IMR-90 (cell line): Measurements from ENCODE around the gene DOCK2.

Source experiments
- CEBPB ChIP-seq: IDR thresholded peaks from 2 replicates; pipeline ENCODE4 v1.6.1; 2012; ENCODE audit warnings: low read depth, low read length, improper control_type of control experiment
- CHD1 ChIP-seq: IDR thresholded peaks from 2 replicates; pipeline ENCODE4 v1.6.1; 2012; ENCODE audit warnings: low read depth, low read length, improper control_type of control experiment
- MAFK ChIP-seq: IDR thresholded peaks from 2 replicates; pipeline ENCODE4 v1.6.1; 2012; ENCODE audit warnings: low read depth, low read length, improper control_type of control experiment
- MXI1 ChIP-seq: IDR thresholded peaks from 2 replicates; pipeline ENCODE4 v1.6.1; 2012; ENCODE audit warnings: low read depth, mild to moderate bottlenecking, low read length, moderate library complexity, borderline replicate concordance
- NFE2L2 ChIP-seq: fragments of 150-350 bp; IDR thresholded peaks from 2 replicates; pipeline ENCODE4 v1.6.1; 2016; ENCODE audit warnings: low read depth, mild to moderate bottlenecking, low read length
- POLR2A ChIP-seq: IDR thresholded peaks from 2 replicates; pipeline ENCODE4 v1.6.1; 2012; ENCODE audit warnings: mild to moderate bottlenecking, low read depth, low read length
- RAD21 ChIP-seq: IDR thresholded peaks from 2 replicates; pipeline ENCODE4 v1.6.1; 2012; ENCODE audit warnings: low read length, improper control_type of control experiment
- RFX5 ChIP-seq: IDR thresholded peaks from 2 replicates; pipeline ENCODE4 v1.8.0; 2012; ENCODE audit warnings: low read depth, mild to moderate bottlenecking, low read length, moderate library complexity
- SMC3 ChIP-seq: fragments of 150-350 bp; IDR thresholded peaks from 2 replicates; pipeline ENCODE4 v1.6.1; 2016; ENCODE audit warnings: low read depth, mild to moderate bottlenecking, antibody characterized with exemption, low read length, moderate library complexity
- TF ChIP-seq, protein P1 (sequence below): conservative IDR thresholded peaks from 2 replicates; pipeline ENCODE4 v1.5.1; 2012; ENCODE audit warnings: mild to moderate bottlenecking, low read depth, low read length, improper control_type of control experiment
- TF ChIP-seq, protein P2 (sequence below): fragments of 150-350 bp; IDR thresholded peaks from 2 replicates; pipeline ENCODE4 v1.6.1; 2016; ENCODE audit warnings: low read depth, mild to moderate bottlenecking, low read length, moderate library complexity, borderline replicate concordance
- TF ChIP-seq, protein P3 (sequence below): fragments of 150-350 bp; IDR thresholded peaks from 2 replicates; pipeline ENCODE4 v1.6.1; 2017; ENCODE audit warnings: mild to moderate bottlenecking, antibody characterized with exemption, low read length, low read depth

DNA sequence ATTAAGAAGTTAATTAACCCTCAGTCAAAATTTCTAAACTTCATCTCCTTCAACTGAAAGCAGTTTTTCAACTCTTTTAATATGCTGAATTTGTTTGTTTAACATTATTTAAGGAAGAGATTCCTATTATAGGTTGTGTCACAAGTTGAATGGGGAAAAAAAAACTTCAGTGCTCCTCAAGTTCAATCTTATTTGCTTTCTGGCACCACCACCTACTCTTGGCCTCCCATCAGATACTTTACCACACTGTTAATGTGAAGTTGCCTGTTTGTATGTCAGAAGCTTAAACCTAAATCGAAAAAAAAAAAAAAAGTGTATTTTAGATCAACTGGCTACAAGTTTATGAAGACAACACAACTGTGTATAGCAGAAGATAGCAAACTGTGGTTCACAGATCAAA, 4.1 kb upstream of the DOCK2 start:
- TF ChIP-seq, protein P1, sequence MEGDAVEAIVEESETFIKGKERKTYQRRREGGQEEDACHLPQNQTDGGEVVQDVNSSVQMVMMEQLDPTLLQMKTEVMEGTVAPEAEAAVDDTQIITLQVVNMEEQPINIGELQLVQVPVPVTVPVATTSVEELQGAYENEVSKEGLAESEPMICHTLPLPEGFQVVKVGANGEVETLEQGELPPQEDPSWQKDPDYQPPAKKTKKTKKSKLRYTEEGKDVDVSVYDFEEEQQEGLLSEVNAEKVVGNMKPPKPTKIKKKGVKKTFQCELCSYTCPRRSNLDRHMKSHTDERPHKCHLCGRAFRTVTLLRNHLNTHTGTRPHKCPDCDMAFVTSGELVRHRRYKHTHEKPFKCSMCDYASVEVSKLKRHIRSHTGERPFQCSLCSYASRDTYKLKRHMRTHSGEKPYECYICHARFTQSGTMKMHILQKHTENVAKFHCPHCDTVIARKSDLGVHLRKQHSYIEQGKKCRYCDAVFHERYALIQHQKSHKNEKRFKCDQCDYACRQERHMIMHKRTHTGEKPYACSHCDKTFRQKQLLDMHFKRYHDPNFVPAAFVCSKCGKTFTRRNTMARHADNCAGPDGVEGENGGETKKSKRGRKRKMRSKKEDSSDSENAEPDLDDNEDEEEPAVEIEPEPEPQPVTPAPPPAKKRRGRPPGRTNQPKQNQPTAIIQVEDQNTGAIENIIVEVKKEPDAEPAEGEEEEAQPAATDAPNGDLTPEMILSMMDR = no peak
- TF ChIP-seq POLR2A = no peak
- no peak for TF ChIP-seq MAFK
- TF ChIP-seq CHD1 = no peak
- TF ChIP-seq RAD21 = no peak
- TF ChIP-seq NFE2L2 = no peak
- TF ChIP-seq, protein P2, sequence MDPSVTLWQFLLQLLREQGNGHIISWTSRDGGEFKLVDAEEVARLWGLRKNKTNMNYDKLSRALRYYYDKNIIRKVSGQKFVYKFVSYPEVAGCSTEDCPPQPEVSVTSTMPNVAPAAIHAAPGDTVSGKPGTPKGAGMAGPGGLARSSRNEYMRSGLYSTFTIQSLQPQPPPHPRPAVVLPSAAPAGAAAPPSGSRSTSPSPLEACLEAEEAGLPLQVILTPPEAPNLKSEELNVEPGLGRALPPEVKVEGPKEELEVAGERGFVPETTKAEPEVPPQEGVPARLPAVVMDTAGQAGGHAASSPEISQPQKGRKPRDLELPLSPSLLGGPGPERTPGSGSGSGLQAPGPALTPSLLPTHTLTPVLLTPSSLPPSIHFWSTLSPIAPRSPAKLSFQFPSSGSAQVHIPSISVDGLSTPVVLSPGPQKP = no peak
- TF ChIP-seq MXI1 = no peak
- TF ChIP-seq SMC3 = no peak
- TF ChIP-seq, protein P3, sequence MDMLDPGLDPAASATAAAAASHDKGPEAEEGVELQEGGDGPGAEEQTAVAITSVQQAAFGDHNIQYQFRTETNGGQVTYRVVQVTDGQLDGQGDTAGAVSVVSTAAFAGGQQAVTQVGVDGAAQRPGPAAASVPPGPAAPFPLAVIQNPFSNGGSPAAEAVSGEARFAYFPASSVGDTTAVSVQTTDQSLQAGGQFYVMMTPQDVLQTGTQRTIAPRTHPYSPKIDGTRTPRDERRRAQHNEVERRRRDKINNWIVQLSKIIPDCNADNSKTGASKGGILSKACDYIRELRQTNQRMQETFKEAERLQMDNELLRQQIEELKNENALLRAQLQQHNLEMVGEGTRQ = no peak
- TF ChIP-seq RFX5 = no peak
- TF ChIP-seq CEBPB = no peak
